Activated CD8-positive, alpha-beta memory T cell treated with anti-CD3 and anti-CD28 coated beads, Interleukin-2, amount 50 U/mL, for 24 hours (primary cell): ENCODE measurements around the gene SH3RF3.

Experiments used
- DNase-seq: peaks from one replicate; pipeline ENCODE4 v3.0.0-alpha.2; 2020; ENCODE audit errors: extremely low read depth

SH3RF3 gene

DNA sequence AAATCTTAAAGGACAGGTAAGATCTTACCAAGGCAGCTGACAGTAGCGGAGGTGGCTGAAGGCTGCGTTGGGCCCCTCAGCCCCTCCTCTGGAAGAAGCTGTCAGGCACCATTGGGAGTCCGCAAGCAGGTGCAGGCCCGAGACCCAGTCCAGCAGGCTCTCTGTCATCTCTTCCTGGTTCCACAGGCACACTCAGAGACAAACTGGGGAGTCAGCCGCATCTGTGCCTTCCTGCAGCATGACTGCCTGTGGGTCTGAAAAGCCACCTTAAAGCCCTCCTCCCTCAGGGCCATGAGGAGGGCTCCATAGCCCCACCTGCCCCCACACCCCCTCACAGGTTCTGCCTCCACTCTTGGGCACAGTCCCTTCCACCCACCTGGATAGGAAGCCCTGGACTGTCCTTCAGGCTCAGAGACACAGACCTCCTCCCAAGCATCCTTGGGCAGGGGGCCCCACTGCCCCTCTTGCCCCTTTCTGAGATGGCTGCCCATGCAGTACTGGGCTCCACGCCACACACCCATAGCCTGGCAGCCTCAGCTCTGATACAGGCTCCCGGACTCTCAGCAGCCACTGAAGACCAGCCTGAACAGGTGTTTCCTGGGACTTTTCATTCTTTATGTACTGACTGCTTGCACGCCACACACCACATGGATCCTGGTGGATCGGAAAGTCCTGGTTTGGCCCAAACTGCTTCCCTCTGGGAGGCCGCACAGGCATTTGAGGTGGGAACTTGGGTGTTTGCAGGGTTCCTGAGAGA is 245.0 kb downstream of the SH3RF3 start:
- no peak for DNase-seq

DNA sequence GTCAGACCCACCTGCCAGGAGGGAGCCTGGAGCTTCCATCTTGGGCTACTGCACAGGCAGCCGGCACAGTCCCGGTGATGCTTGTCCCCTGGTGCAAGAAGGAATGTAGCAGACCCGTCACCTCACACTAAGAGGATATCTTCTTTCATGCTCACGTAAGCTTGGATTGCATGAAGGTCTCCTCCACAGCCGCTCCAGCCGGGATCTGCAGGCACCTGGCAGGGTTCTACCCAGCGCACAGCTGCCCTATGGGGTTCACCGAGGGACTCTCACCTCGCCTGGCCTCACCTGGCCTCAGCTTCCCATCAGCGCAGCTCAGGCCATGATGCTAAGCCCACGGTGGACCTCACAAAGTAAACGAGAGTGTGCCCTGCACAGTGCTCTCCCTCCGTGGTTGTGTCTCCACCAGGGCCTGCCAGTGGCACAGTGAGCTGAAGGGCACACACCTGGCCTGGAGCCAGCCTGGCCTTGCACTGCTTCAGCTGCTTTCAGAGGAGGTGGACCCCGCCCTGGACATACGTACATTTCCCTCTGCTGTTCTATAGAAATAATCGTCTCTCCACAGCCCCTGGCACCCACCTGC is 245.6 kb downstream of the SH3RF3 start:
- no peak for DNase-seq

DNA sequence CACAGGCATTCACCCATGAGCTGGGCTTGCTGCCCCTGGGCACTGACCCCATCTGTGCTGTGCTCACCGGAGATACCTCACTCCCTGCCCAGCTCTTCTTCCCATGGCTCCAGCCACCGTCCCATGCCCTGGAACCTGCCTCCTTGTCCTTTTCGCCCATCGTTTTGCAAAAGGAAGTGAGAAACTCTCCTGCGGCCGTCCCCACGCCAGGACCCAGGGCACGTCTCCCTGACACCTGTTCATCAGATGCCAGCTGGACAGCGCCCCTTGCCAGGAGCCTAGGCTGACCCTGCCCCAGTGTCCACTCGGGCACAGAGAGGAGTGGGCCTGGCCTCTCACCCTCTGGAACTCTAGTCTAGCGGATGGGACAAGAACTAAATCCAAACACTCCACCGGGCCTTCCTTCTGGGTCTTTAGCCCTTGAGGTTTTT is 246.1 kb downstream of the SH3RF3 start:
- no peak for DNase-seq

DNA sequence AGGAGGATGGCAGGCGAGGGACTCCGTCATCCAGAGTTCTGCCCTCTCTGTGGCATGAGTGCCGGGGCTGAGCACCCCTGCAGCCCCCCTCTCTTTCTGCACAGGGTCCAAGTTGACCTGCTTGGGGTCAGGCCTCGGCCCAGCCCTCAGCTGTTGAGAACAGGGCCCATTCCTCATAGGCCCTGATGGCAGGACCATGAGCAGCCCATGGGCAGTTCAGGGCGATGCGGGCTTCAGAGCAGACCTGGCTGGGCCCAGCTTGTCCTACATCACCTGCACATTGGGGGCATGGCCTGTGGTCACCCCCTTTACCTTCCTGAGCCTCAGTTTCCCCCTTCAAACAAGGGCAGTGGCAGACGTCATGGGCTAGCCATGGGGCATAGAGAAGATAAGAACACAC is 246.7 kb downstream of the SH3RF3 start:
- no peak for DNase-seq

DNA sequence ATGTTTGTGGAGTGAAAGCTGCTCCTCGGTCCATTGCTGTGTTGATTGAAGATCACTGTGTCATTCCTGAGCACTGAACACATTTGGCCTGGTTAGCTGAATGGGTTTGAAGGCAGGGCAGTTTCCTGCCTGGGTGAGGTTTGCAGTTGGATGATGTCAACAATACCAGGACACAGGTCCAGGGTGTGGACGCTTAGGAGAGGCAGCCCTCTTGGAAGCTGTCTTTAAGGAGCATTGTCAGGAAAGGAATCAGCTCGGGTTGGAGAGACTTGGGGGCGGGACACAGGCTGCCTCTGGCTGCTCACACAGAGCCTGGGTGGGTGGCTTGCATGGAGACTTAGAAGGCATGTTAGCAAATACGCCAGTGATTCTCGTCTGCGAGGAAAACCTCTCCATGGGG is 247.1 kb downstream of the SH3RF3 start:
- DNase-seq, result no peak

DNA sequence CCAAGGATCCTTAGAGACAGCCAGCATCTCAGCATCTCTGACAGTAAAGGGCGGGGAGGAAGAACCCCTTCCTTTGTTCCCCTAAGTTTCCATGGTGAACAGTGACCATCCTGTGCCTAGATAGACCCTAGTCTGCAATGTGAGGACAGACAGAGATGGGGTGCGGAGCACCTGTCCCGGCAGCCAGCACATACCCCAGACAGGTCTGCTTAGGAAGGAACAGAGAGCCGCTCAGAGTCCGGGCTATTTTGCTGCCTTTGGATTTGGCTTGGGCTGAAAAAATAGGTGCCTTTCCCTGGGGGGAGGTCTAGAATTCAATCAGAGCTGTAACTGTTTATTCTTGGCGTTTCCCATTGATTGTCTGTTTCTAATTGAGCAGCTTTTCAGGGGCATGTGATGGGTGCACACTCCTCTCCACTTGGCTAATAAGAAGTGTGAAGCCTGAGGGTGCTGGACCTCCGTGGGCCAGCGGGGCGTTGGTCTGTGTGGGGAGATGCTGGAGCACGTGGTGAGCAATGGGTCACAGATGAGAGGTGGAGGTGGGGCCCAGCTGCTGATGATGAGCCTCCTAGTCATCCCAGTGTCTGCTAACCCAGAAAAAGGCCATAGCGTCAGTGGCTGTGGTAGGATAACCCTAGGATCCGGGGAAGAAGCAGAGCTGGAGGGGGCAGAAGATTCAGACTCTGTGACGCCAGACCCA is 247.9 kb downstream of the SH3RF3 start:
- no peak for DNase-seq

DNA sequence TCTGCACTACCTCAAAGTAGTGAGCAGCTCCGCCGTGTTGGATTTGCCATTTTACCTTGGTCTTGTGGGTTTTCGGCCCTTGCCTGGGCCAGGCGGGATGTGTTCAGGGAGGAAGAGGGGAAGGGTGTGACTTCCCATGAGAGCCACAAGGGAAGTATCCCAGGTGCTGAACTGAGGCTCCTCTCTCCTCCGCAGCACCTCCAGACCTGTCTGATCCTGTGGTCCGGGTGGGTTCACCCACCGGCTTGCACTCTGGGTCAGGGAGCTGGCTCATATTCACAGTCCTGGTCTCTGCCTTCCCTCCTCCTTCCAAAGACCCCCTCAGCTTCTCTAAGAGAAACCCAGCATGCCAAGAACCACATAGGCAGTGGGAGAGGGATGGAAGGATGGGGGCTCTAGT is 249.0 kb downstream of the SH3RF3 start:
- DNase-seq, result no peak

DNA sequence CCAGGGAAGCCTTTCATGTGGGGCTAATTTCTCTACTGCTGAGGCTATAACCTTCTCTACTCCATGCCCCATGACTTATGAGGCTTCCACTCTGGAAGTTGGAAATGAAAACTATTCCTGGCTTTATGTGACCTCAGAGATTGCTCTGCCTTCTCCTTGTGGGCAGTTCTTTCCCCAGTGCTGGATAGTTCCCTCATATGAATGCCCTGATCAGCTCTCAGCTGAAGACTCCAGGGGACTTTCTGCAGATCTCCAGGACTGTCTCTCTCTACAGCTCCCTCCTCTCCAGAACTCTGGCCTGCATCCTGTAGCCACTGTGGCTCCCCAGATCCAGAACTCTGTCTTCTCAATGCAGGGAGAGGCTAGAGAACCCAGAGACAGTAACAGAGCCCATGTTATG is 249.7 kb downstream of the SH3RF3 start:
- no peak for DNase-seq

DNA sequence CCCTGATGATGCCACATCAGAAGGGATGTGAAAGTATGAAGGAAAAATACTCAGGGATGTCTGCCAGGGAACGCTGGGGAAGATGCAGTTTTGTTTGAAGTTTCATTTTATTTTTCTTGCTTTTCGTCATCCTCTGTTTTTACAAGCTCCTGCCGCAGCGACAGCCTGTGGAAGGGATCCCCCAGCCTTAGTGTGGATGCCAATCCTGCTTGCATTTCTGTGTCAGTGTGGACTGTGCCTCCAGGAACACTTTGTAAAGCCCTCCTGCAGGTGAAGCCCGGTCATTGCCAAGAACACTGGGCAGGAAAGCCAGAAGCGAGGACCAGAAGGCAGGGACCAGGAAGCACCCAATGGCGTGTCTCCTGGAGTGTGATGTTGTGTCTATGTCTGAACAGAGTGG is 250.5 kb downstream of the SH3RF3 start:
- DNase-seq, result no peak

DNA sequence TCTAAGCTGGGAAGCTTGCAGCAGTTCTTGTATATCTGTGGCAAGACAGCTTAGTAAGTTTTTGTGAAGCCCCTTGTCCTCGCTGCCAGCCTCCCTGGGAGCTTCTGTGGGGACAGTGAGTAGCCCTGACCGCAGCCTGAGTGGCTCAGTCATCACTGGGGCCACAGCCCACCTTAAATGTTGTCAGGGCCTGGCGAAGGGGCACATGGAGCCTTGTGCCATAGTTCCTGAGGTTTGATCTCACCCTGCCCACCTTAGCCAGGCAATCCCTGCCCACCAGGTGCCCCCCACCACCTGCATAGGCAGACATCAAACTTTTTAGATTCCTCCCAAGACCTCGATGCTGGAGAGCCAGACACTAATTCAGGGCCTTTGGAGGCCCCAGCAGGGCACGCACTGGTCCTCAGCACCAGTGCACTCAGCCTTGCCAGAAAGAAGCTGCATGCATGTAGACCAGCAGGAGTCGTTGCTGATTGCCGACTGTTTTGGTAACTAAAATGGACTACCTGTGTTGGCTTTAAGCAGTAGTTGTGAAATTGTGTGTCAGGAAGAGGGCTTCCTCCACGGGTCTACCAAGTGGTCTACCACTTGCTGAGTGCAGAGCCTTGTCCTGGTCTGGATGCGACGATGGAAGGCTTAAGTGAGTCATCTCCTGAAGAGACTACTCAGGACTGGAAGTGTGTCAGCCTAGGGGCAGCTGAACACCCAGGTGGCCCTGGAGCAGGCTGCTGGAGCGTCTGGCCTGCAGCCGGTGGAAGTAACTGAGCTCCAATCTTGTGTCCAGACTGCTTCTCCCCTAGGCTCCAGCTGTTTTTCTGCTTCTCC is 251.7 kb downstream of the SH3RF3 start:
- no peak for DNase-seq

DNA sequence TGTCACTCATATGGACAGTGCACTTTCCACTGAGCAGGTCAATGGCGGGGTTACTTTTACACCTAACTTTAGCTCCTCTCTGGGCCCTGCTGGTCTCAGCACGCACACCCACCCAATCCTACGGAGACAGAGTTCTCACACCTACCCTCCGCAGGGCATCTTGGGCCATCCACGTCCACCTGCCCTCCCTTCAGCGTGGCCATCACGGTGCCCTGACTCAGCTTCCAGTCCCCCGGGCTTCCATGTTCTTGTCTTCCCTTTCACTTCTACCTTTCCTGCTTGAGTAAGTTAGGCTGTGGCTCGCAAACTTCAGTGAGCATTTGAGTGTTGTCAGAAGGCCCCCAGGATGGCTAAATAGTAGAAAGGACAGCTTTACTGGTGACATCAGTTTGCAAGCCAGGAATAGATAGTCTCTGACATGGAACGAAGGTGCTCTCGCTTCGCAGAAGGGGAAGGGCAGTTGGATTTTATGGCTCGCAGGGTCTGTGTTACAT is 252.4 kb downstream of the SH3RF3 start:
- no peak for DNase-seq

DNA sequence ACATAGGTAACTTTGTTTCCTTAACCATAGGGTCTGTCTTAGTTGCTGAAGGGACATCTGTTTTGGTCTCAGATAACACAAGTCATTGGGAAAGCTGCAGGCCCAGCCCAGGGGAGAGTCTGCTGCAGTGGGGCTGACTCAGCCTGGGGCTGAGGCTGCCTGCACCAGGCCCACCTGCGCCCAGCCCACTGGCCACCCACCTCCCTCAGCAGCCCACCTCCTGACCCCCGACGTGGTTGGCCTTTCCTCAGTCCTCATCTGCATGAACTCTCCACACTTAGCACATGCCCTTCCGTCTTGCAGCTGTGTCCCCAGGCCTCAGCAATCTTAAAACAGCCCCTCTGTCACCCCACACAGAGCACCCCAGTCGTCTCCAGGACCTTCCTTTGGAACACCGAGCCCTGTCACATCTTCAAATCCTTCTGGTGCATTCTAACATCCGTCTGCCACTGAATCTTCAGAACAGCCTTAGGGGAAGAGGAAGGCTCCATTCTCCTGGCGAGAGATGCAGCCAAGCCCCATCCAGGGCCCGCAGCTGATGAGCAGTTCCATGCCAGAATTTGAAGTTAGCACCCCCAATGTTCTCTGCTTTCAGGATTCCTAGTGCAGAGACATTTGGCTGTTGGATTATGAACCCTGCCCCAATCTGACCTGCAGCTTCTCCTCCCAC is 253.4 kb downstream of the SH3RF3 start:
- DNase-seq, result no peak

DNA sequence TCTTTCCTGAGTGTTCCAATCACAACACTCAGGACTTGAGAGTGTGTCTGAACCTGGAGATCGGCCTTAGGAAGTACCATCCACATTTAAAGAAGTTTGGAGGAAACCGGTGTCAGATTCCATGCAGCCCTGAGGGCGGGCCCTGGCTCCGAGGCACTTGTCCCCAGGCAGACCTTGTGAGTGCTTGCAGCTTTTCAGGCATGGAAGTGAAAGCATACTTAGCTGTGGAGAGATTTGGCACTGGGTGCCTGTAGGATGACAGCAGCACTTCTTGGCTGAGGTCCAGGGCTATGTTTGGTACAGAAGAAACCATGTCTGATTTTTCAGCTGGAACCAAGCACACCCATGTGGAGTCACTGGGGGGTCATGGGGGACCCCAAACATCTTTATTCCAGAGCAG is 253.9 kb downstream of the SH3RF3 start:
- no peak for DNase-seq

DNA sequence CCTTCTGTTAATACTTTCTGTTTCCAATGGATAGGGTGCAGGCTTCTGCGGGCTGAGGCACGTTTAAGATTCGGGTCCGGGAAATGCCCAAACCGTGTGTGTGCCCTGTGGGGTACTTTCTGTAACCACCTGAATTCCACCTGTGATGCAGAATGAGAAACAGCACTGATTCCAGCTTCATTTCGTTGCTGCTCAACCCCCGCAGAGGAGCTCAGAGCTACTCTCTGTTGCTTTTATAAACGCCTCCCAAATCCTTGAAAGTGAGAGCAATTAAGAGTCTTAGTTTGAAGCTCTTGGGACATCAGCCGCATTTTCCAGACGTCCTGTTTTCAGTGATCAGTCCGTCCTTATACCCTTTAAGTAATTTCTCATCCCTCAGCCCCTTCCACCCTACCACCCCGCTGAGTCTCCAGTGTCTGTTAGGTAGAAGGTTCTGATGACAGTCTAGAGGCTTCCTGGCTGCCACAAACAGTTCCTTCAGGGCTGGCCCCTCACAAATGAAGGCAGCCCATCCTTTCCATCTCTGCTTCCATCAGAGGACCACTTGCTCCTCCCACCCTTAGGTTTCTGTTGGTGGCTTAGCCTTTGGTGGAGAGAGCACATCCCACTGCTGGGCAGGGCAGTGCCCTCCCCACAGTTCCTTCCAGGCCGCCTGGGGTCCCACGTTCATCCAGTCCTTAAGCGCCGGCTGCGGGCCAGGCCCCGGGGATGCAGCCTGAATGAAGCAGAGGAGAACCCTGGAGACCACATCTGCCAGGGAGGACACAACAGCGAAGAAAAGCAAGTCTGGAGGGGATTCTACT is 254.7 kb downstream of the SH3RF3 start:
- no peak for DNase-seq

DNA sequence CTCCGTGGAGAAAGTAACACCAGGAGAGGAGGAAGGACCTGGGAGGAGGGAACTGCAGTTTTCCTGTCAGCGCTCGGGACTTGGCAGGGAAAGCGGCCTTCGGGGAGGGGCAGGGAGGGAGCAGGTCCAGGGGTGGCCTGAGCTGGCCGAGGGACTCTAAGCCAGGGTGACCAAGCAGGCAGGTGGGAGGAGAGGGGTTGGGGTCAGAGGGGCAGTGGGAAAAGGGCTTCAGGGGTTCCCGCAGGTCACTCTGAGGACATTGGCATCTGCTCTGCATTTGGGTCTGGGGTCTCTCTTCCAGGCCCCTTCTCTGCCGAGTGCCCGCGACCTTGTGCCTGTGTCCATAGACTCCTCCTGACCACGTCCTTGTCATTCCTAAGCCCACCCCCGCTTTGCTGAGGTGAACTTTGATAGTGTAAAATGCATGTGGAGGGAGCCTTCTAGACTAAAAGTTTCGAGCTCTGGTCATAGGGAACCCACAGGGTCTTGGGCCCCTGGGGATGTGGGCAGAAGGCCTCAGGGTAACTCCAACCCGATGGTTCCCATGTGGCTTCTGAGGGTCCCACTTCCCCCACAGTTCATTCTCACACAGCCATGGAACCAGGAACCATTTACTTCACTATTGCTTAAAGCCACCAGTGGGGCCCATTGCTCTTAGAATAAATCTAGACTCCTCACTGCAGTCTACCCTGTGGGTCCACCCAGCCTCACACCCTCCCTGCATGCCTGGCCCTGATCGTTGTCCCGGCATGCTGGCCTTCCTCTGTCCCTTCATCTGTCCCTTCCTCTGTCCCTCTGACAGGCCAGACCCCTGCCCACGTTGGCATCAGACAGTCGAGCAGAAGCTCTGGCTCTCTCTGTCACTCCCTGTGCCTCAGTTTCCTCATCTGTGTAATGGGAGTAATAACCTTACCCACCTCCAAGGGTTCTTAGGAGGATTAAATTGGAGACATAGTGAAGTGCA is 255.6 kb downstream of the SH3RF3 start:
- no peak for DNase-seq

DNA sequence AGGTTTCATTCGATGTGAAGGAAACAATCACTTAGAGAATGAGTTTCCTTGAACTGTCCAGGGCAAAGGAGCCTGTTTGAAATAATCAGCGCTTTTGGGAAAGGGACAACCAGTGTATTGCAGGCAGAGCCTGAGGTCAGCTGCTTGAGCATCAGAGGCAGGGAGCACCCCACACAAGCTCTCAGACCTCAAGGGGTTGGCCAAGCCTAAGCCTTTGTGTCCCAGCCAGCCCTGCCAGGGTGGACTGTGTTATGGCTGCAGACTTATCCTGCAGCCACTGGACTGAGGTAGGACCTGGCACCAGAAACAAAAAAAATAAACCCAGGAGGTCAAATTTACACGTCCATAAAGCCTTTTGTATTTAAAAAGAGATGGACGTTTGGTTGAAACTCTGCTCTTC is 256.5 kb downstream of the SH3RF3 start:
- no peak for DNase-seq

DNA sequence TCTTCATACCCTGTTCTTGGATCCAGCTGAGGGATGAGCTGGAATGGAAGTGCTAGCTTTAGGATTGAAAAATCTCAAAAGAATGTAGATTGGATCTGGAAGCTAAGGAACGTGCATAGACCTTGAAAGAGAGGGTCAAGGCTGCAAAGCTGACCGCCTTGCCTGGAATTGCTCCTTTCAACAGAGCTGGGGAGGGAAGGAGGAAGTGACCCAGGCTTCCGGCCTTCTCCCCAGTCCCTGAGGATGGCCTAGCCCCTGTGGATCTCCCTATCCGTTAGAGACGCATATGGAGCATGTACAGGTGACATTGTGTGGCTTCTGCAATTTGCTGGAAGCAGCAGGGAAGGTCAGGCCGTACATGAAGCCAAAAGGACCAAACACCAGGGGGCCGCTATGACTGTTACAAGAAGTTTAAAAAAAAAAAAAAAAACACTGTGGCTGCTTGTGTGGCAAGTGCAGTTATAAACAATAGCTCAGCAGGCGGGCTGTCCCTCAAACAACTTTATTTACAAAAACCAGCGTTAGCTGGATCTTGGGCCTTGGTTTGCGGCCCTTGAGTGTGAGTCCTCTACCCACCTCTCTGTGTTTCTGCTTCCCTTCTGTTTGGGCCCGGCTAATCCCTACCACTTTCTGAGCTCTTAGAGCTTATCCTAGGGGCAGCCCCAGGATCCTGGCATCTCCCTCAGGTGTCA is 257.1 kb downstream of the SH3RF3 start:
- DNase-seq, result no peak

DNA sequence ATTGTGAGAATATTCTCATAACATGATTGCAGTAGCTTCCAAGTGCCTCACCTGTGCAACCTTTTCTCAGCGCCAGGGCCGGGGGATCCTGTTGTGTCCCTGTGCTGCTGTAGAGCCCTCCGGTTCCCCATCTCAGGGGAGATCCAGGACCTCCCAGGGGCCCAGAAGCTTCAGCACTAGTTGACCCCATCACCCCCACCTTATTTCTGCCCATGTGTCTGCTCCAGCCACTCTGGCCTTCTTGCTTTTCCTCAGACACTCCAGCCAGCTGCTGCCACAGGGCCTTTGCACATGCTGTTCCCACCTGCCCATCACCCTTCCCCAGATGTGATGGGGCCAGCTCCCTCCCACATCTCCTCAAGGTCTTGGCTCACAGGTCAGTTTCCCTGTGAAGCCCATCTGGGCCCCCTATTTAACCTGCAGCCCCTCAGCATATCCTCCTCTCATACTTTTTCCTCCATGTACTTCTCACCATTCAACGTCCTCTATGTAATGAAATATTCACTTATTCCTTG is 258.3 kb downstream of the SH3RF3 start:
- DNase-seq, result no peak
